HG03378 (cell line): ENCODE results near the gene TM9SF3.
A peak's percentile ranks its signal among the peaks of the same experiment; 100 is the strongest.

Experiments used
- ATAC-seq: cut with Tn5 transposase; IDR thresholded peaks from one replicate; pipeline ENCODE4 v1.9.1; 2021; ENCODE audit warnings: mild to moderate bottlenecking, moderate library complexity; ENCODE audit not compliant: unreplicated experiment

TM9SF3 gene

GRCh38 chr10:96513305-96513697 lies 73.5 kb downstream of the TM9SF3 start:
- peak; percentile 26 for ATAC-seq

GRCh38 chr10:96512524-96513304 lies 74.1 kb downstream of the TM9SF3 start:
- no peak for ATAC-seq

GRCh38 chr10:96511044-96511945 lies 75.5 kb downstream of the TM9SF3 start:
- no peak for ATAC-seq

GRCh38 chr10:96509017-96509641 lies 77.7 kb downstream of the TM9SF3 start:
- ATAC-seq = no peak

GRCh38 chr10:96507044-96507443 lies 79.8 kb downstream of the TM9SF3 start:
- no peak for ATAC-seq

- no peak for ATAC-seq
These were observed 81.4 kb downstream of the TM9SF3 start for GRCh38 chr10:96505150-96506136.

- ATAC-seq = no peak
These were observed 84.1 kb downstream of the TM9SF3 start for GRCh38 chr10:96502561-96503282.

- no peak for ATAC-seq
These were observed 84.8 kb downstream of the TM9SF3 start for GRCh38 chr10:96501985-96502384.

GRCh38 chr10:96500519-96500918 lies 86.3 kb downstream of the TM9SF3 start:
- ATAC-seq = no peak

- ATAC-seq = no peak
These were observed 86.8 kb downstream of the TM9SF3 start for GRCh38 chr10:96500050-96500449.

- ATAC-seq = no peak
These were observed 89.4 kb downstream of the TM9SF3 start for GRCh38 chr10:96497391-96497790.

GRCh38 chr10:96496281-96496925 lies 90.4 kb downstream of the TM9SF3 start:
- no peak for ATAC-seq

- no peak for ATAC-seq
These were observed 91.3 kb downstream of the TM9SF3 start for GRCh38 chr10:96495544-96495943.

GRCh38 chr10:96494694-96495093 lies 92.1 kb downstream of the TM9SF3 start:
- ATAC-seq = no peak

GRCh38 chr10:96493871-96494525 lies 92.8 kb downstream of the TM9SF3 start:
- ATAC-seq = no peak

GRCh38 chr10:96493254-96493653 lies 93.6 kb downstream of the TM9SF3 start:
- no peak for ATAC-seq

GRCh38 chr10:96491303-96491702 lies 95.5 kb downstream of the TM9SF3 start:
- ATAC-seq = no peak

- no peak for ATAC-seq
These were observed 98.5 kb downstream of the TM9SF3 start for GRCh38 chr10:96488161-96488935.
